ENCODE data around the gene BEST3.

The BEST3 gene

GRCh38 chr12:69698769-69699540, at the start of gene BEST3:
Gene BEST3, minus strand, starts transcription at chr12:69699303. Its CDS starts 1,505 bp downstream, at chr12:69697798.
- DNase-seq (ENCODE audit: low read depth): no peak

GRCh38 chr12:69744109-69744508, 45.0 kb upstream of the BEST3 start:
- DNase-seq (ENCODE audit: low read depth): no peak

- peak; percentile 2 for DNase-seq (ENCODE audit: low read depth)
Measured at GRCh38 chr12:69739287-69740191, 40.4 kb upstream of the BEST3 start.

- DNase-seq (ENCODE audit: low read depth): peak; percentile 34
Measured at GRCh38 chr12:69738351-69739286, 39.5 kb upstream of the BEST3 start, which contains the start of gene RAB3IP. Gene RAB3IP, plus strand, starts transcription at chr12:69738860. Its CDS starts 16,549 bp downstream, at chr12:69755409.

GRCh38 chr12:69733638-69734037, 34.5 kb upstream of the BEST3 start:
- DNase-seq (ENCODE audit: low read depth): no peak

GRCh38 chr12:69732088-69732487, 33.0 kb upstream of the BEST3 start:
- DNase-seq (ENCODE audit: low read depth): no peak

- no peak for DNase-seq (ENCODE audit: low read depth)
Measured at GRCh38 chr12:69726922-69727321, 27.8 kb upstream of the BEST3 start.

GRCh38 chr12:69720750-69721149, 21.6 kb upstream of the BEST3 start:
- no peak for DNase-seq (ENCODE audit: low read depth)

GRCh38 chr12:69719336-69720316, 20.5 kb upstream of the BEST3 start:
- no peak for DNase-seq (ENCODE audit: low read depth)

- no peak for DNase-seq (ENCODE audit: low read depth)
Measured at GRCh38 chr12:69714542-69714941, 15.4 kb upstream of the BEST3 start.

- DNase-seq (ENCODE audit: low read depth): no peak
Measured at GRCh38 chr12:69712826-69713225, 13.7 kb upstream of the BEST3 start.

GRCh38 chr12:69708649-69709048, 9.5 kb upstream of the BEST3 start:
- no peak for DNase-seq (ENCODE audit: low read depth)

GRCh38 chr12:69704357-69704756, 5.3 kb upstream of the BEST3 start:
- DNase-seq (ENCODE audit: low read depth): no peak

GRCh38 chr12:69703146-69703642, 4.1 kb upstream of the BEST3 start:
- DNase-seq (ENCODE audit: low read depth): no peak

GRCh38 chr12:69701826-69702225, 2.7 kb upstream of the BEST3 start:
- no peak for DNase-seq (ENCODE audit: low read depth)

- DNase-seq (ENCODE audit: low read depth): no peak
Measured at GRCh38 chr12:69698054-69698453, 1.0 kb downstream of the BEST3 start.

- DNase-seq (ENCODE audit: low read depth): no peak
Measured at GRCh38 chr12:69694123-69694522, 5.0 kb downstream of the BEST3 start.

GRCh38 chr12:69689638-69690037, 9.5 kb downstream of the BEST3 start:
- DNase-seq (ENCODE audit: low read depth): no peak

- DNase-seq (ENCODE audit: low read depth): peak; percentile 91
Measured at GRCh38 chr12:69688471-69689427, 10.4 kb downstream of the BEST3 start.

All from HS-5 (cell line).